ENCODE results near the gene PACS1.

- TF ChIP-seq CTCF (IDR thresholded peaks at IDR 0.05; ENCODE audit: low read depth, low read length, poor library complexity, severe bottlenecking): no peak
- TF ChIP-seq EZH2phosphoT487 (IDR thresholded peaks at IDR 0.05; ENCODE audit: borderline replicate concordance, low read length): no peak
These were observed 87.3 kb downstream of the PACS1 start for GRCh38 chr11:66157182-66157864.
